Neuronal stem cell (in vitro differentiated cells): Measurements from ENCODE around the gene STIM1.

Experiments used
- DNase-seq: peaks from one replicate; pipeline ENCODE4 v3.0.0-alpha.2; 2013; ENCODE audit warnings: low spot score
- H2AFZ ChIP-seq: one replicate; pipeline ENCODE4 v1.6.1; 2013; ENCODE audit warnings: mild to moderate bottlenecking, low read length, inconsistent platforms
- H2AK5ac ChIP-seq: 2 replicates; pipeline ENCODE4 v1.6.1; 2013; ENCODE audit warnings: low read depth, mild to moderate bottlenecking, inconsistent platforms, low read length, moderate library complexity, mixed read lengths
- H2BK120ac ChIP-seq: 2 replicates; pipeline ENCODE4 v1.6.1; 2013; ENCODE audit warnings: low read depth, mild to moderate bottlenecking, inconsistent platforms, low read length, moderate library complexity, mixed read lengths
- H2BK12ac ChIP-seq: one replicate; pipeline ENCODE4 v1.6.1; 2013; ENCODE audit warnings: low read length, inconsistent platforms
- H2BK15ac ChIP-seq: 2 replicates; pipeline ENCODE4 v1.6.1; 2013; ENCODE audit warnings: mild to moderate bottlenecking, low read length, inconsistent platforms, mixed read lengths
- H2BK5ac ChIP-seq: one replicate; pipeline ENCODE4 v1.6.1; 2013; ENCODE audit warnings: inconsistent platforms, mild to moderate bottlenecking, low read length, moderate library complexity
- H3K14ac ChIP-seq: one replicate; pipeline ENCODE4 v1.6.1; 2013; ENCODE audit warnings: low read length, inconsistent platforms
- H3K18ac ChIP-seq: 2 replicates; pipeline ENCODE4 v1.6.1; 2013; ENCODE audit warnings: low read length, inconsistent platforms
- H3K23ac ChIP-seq: 2 replicates; pipeline ENCODE4 v1.6.1; 2013; ENCODE audit warnings: low read depth, mild to moderate bottlenecking, mixed read lengths, low read length, inconsistent platforms; ENCODE audit not compliant: poor library complexity
- H3K27ac ChIP-seq: replicated peaks from 3 replicates; pipeline ENCODE4 v1.5.1; 2013; ENCODE audit warnings: low read length, inconsistent platforms
- H3K27me3 ChIP-seq, 3 experiments: 2 replicates each; pipeline ENCODE4 v1.6.1; 2013; ENCODE audit warnings: low read length in 3 of 3, mild to moderate bottlenecking in 2 of 3, inconsistent platforms in 1 of 3, low read depth in 1 of 3, mixed read lengths in 1 of 3, moderate library complexity in 1 of 3; ENCODE audit not compliant: control insufficient read depth in 3 of 3, insufficient read depth in 3 of 3
- H3K36me3 ChIP-seq, 2 donors: replicated peaks in 1 of 2; 2 replicates each; pipeline ENCODE4 v1.6.1; 2013; ENCODE audit warnings: low read length in 2 of 2; ENCODE audit not compliant: control insufficient read depth in 2 of 2, insufficient read depth in 2 of 2
- H3K4ac ChIP-seq: 2 replicates; pipeline ENCODE4 v1.6.1; 2013; ENCODE audit warnings: inconsistent platforms, mild to moderate bottlenecking, low read length, moderate library complexity
- H3K4me1 ChIP-seq, 2 donors: 1 replicate in 1 of 2; 2 replicates in 1 of 2; pipeline ENCODE4 v1.6.1; 2013; ENCODE audit warnings: low read length in 2 of 2, low read depth in 1 of 2; ENCODE audit not compliant: control insufficient read depth in 2 of 2, insufficient read depth in 1 of 2
- H3K4me2 ChIP-seq: one replicate; pipeline ENCODE4 v1.6.1; 2013; ENCODE audit warnings: mild to moderate bottlenecking, low read length, inconsistent platforms; ENCODE audit not compliant: insufficient read depth, poor library complexity, severe bottlenecking
- H3K4me3 ChIP-seq, 2 donors: 2 replicates each; pipeline ENCODE4 v1.5.1; 2013; ENCODE audit warnings: low read length in 2 of 2, mild to moderate bottlenecking in 2 of 2, inconsistent platforms in 1 of 2, moderate library complexity in 1 of 2
- H3K79me1 ChIP-seq: one replicate; pipeline ENCODE4 v1.6.1; 2013; ENCODE audit warnings: low read depth, mild to moderate bottlenecking, inconsistent platforms, low read length, moderate library complexity
- H3K9ac ChIP-seq: one replicate; pipeline ENCODE4 v1.6.1; 2013; ENCODE audit warnings: mild to moderate bottlenecking, low read depth, low read length, inconsistent platforms; ENCODE audit not compliant: poor library complexity
- H3K9me3 ChIP-seq, 2 donors: replicated peaks in 1 of 2; 2 replicates each; pipeline versions ENCODE3 to v1.6.1; 2013; ENCODE audit warnings: low read length in 2 of 2, mild to moderate bottlenecking in 2 of 2, inconsistent platforms in 1 of 2, low read depth in 1 of 2, mixed read lengths in 1 of 2, moderate library complexity in 1 of 2; ENCODE audit not compliant: control insufficient read depth in 2 of 2, insufficient read depth in 1 of 2
- H4K8ac ChIP-seq: one replicate; pipeline ENCODE4 v1.6.1; 2013; ENCODE audit warnings: low read depth, mild to moderate bottlenecking, inconsistent platforms, low read length, moderate library complexity
- H4K91ac ChIP-seq: one replicate; pipeline ENCODE4 v1.6.1; 2013; ENCODE audit warnings: low read length, low read depth, mild to moderate bottlenecking, inconsistent platforms; ENCODE audit not compliant: poor library complexity
- WGBS, 2 donors: extraction: QIAGEN DNeasy Blood & Tissue Kit; methylation state at CpG; one replicate each; pipeline ENCODE4 v1.1.7; 2013; ENCODE audit warnings: missing lambda C conversion rate in 2 of 2, mixed read lengths in 1 of 2; ENCODE audit not compliant: insufficient read length in 2 of 2, insufficient replicate concordance in 1 of 2; ENCODE audit errors: extremely low coverage in 2 of 2; 5-methylcytosine and 5-hydroxymethylcytosine counted together

Gene STIM1

GRCh38 chr11:3989276-3989920, 133.9 kb downstream of the STIM1 start:
- no CpG with 5 or more reads among the region's 27 CpGs for WGBS, 2 donors
- H3K4me1 ChIP-seq = no peaks in the 10 kb centered on the region
- H2AK5ac ChIP-seq = no peak overlapping the region

GRCh38 chr11:3989921-3990290, 134.4 kb downstream of the STIM1 start:
- no peak overlapping the region for H3K9ac ChIP-seq
- no peak overlapping the region for H3K18ac ChIP-seq
- H3K27me3 ChIP-seq = no peaks in the 10 kb centered on the region
- no peak overlapping the region for H3K27ac ChIP-seq
- H3K36me3 ChIP-seq = no peaks in the 10 kb centered on the region
- H2AK5ac ChIP-seq = no peak overlapping the region
- H3K14ac ChIP-seq = no peak overlapping the region
- no peak overlapping the region for H2AFZ ChIP-seq
- no CpG with 5 or more reads among the region's 3 CpGs for WGBS, 2 donors
- H3K4me2 ChIP-seq = no peak overlapping the region
- H3K9me3 ChIP-seq = peaks cover 0 to 21% of the 10 kb centered on the region in 2 donors
- H4K8ac ChIP-seq = no peak overlapping the region
- H3K79me1 ChIP-seq = no peaks in the 10 kb centered on the region
- H2BK12ac ChIP-seq = no peak overlapping the region
- H2BK5ac ChIP-seq = no peak overlapping the region
- no peak overlapping the region for H3K23ac ChIP-seq
- no peak overlapping the region for H3K4ac ChIP-seq
- no peak for DNase-seq
- H3K4me3 ChIP-seq = no peak overlapping the region
- no peaks in the 10 kb centered on the region for H3K4me1 ChIP-seq
- H2BK120ac ChIP-seq = no peak overlapping the region
- H4K91ac ChIP-seq = no peak overlapping the region
- H2BK15ac ChIP-seq = no peak overlapping the region

More at GRCh38 chr11:3989276-3989920, 133.9 kb downstream of the STIM1 start:
- DNase-seq = no peak
- Histone ChIP-seq H2BK15ac (no peak overlapping the region), H3K18ac (no peak overlapping the region), H3K36me3 (no peaks in the 10 kb centered on the region), H3K23ac (no peak overlapping the region), H2AFZ (no peak overlapping the region), H3K27me3 (no peaks in the 10 kb centered on the region), H3K4me2 (no peak overlapping the region), H3K4me3 (no peak overlapping the region), H2BK120ac (no peak overlapping the region), H4K91ac (no peak overlapping the region), H3K79me1 (no peaks in the 10 kb centered on the region), H3K27ac (no peak overlapping the region), H4K8ac (no peak overlapping the region), H2BK5ac (no peak overlapping the region), H3K14ac (no peak overlapping the region), H3K9me3 (peaks cover 0 to 17% of the 10 kb centered on the region in 2 donors), H2BK12ac (no peak overlapping the region), H3K4ac (no peak overlapping the region), H3K9ac (no peak overlapping the region)

- no peaks in the 10 kb centered on the region for H3K4me1 ChIP-seq
Observed at GRCh38 chr11:3990406-3990805, 134.9 kb downstream of the STIM1 start.

GRCh38 chr11:3992964-3993363, 137.5 kb downstream of the STIM1 start:
- no peak overlapping the region for H4K8ac ChIP-seq
- no peak overlapping the region for H2AFZ ChIP-seq
- H3K18ac ChIP-seq = no peak overlapping the region
- no peak overlapping the region for H3K4me3 ChIP-seq
- H3K36me3 ChIP-seq = no peaks in the 10 kb centered on the region
- no peaks in the 10 kb centered on the region for H3K4me1 ChIP-seq
- no peak overlapping the region for H3K9ac ChIP-seq
- WGBS, 2 donors = no CpG with 5 or more reads among the region's 1 CpG
- H2AK5ac ChIP-seq = no peak overlapping the region
- H3K14ac ChIP-seq = no peak overlapping the region
- H3K23ac ChIP-seq = no peak overlapping the region
- no peaks in the 10 kb centered on the region for H3K27me3 ChIP-seq
- H2BK15ac ChIP-seq = no peak overlapping the region
- no peak for DNase-seq
- no peak overlapping the region for H2BK5ac ChIP-seq
- no peak overlapping the region for H4K91ac ChIP-seq
- no peaks in the 10 kb centered on the region for H3K79me1 ChIP-seq
- no peak overlapping the region for H3K27ac ChIP-seq
- H3K4me2 ChIP-seq = no peak overlapping the region
- no peak overlapping the region for H3K4ac ChIP-seq
- no peak overlapping the region for H2BK12ac ChIP-seq
- H3K9me3 ChIP-seq = peaks cover 4 to 21% of the 10 kb centered on the region in 2 donors
- H2BK120ac ChIP-seq = no peak overlapping the region

More at GRCh38 chr11:3990406-3990805, 134.9 kb downstream of the STIM1 start:
- Histone ChIP-seq H3K23ac (no peak overlapping the region), H3K9me3 (peaks cover 2 to 21% of the 10 kb centered on the region in 2 donors), H2BK120ac (no peak overlapping the region), H2AK5ac (no peak overlapping the region), H3K4me2 (no peak overlapping the region), H4K91ac (no peak overlapping the region), H3K4me3 (no peak overlapping the region), H2BK5ac (no peak overlapping the region), H4K8ac (no peak overlapping the region), H3K4ac (no peak overlapping the region), H3K36me3 (no peaks in the 10 kb centered on the region), H3K27me3 (no peaks in the 10 kb centered on the region), H3K14ac (no peak overlapping the region), H2BK12ac (no peak overlapping the region), H3K27ac (no peak overlapping the region), H3K79me1 (no peaks in the 10 kb centered on the region), H3K18ac (no peak overlapping the region), H2BK15ac (no peak overlapping the region), H2AFZ (no peak overlapping the region), H3K9ac (no peak overlapping the region)
- no peak for DNase-seq
